HEK293 (cell line): ENCODE measurements around the gene CADPS2.

Source experiments
- CTCF ChIA-PET: fragments of 350-600 bp; formaldehyde crosslinking; extraction: SDS; loops from one replicate; lab custom pipeline; 2021; ENCODE audit warnings: antibody characterized with exemption; lab: Yijun Ruan, JAX
- POLR2A ChIA-PET: fragments of 300-600 bp; formaldehyde crosslinking; extraction: SDS; loops from one replicate; lab custom pipeline; 2020; ENCODE audit warnings: antibody characterized with exemption, inconsistent platforms; lab: Yijun Ruan, JAX
- H3K27ac ChIP-seq: fragments of 200-500 bp; sonication (Bioruptor generic); 2 replicates; pipeline ENCODE4 v1.5.1; 2014; ENCODE audit warnings: low read depth, low read length, control low read depth, inconsistent platforms; ENCODE audit errors: extremely low read depth
- H3K36me3 ChIP-seq, 2 experiments: fragments of 200-500 bp in 1 of 2; sonication (Bioruptor generic) in 1 of 2; 1 replicate in 1 of 2; 2 replicates in 1 of 2; pipeline ENCODE4 v1.5.1; 2014 to 2017; ENCODE audit warnings: inconsistent platforms in 2 of 2, low read length in 2 of 2; ENCODE audit not compliant: control insufficient read depth in 2 of 2, insufficient read depth in 1 of 2
- H3K4me1 ChIP-seq: fragments of 200-500 bp; sonication (Bioruptor generic); 2 replicates; pipeline ENCODE4 v1.5.1; 2014; ENCODE audit warnings: mild to moderate bottlenecking, low read length, inconsistent platforms; ENCODE audit not compliant: control insufficient read depth, insufficient read depth
- H3K4me3 ChIP-seq: 2 replicates; pipeline ENCODE4 v1.5.1; 2011; ENCODE audit warnings: low read depth, mild to moderate bottlenecking, control low read depth, low read length, moderate library complexity
- H3K9me3 ChIP-seq: fragments of 200-500 bp; sonication (Bioruptor generic); 2 replicates; pipeline ENCODE4 v1.5.1; 2014; ENCODE audit warnings: low read depth, low read length, inconsistent platforms; ENCODE audit not compliant: control insufficient read depth, insufficient read depth
- KLF16 ChIP-seq: fragments of 450-650 bp; formaldehyde crosslinking; IDR thresholded peaks from 2 replicates; pipeline ENCODE4 v1.5.1; 2017; ENCODE audit warnings: missing biosample characterization, missing genetic modification characterization
- SP2 ChIP-seq: fragments of 450-650 bp; formaldehyde crosslinking; IDR thresholded peaks from 2 replicates; pipeline ENCODE4 v1.5.1; 2016; ENCODE audit warnings: missing biosample characterization, missing genetic modification characterization
- TCF7L2 ChIP-seq: IDR thresholded peaks from 2 replicates; pipeline ENCODE4 v1.6.1; 2011; ENCODE audit warnings: low read depth, mild to moderate bottlenecking, inconsistent platforms, low read length, moderate library complexity, borderline replicate concordance
- WT1 ChIP-seq: fragments of 450-650 bp; formaldehyde crosslinking; IDR thresholded peaks from 2 replicates; pipeline ENCODE4 v1.5.1; 2016; ENCODE audit warnings: missing biosample characterization, missing genetic modification characterization
- ZBTB21 ChIP-seq: fragments of 450-650 bp; formaldehyde crosslinking; IDR thresholded peaks from 2 replicates; pipeline ENCODE4 v1.5.1; 2017; ENCODE audit warnings: missing biosample characterization, missing genetic modification characterization
- ZFHX2 ChIP-seq: fragments of 450-650 bp; formaldehyde crosslinking; conservative IDR thresholded peaks from 2 replicates; pipeline ENCODE4 v1.5.1; 2016; ENCODE audit warnings: missing biosample characterization, missing genetic modification characterization
- ZFP69B ChIP-seq: fragments of 450-650 bp; formaldehyde crosslinking; IDR thresholded peaks from 2 replicates; pipeline ENCODE4 v1.5.1; 2016; ENCODE audit warnings: missing biosample characterization, missing genetic modification characterization
- ZNF155 ChIP-seq: fragments of 450-650 bp; formaldehyde crosslinking; IDR thresholded peaks from 2 replicates; pipeline ENCODE4 v1.5.1; 2016; ENCODE audit warnings: missing biosample characterization, missing genetic modification characterization
- ZNF23 ChIP-seq: fragments of 450-650 bp; formaldehyde crosslinking; IDR thresholded peaks from 2 replicates; pipeline ENCODE4 v1.5.1; 2016; ENCODE audit warnings: missing biosample characterization, missing genetic modification characterization, borderline replicate concordance
- ZNF37A ChIP-seq: fragments of 450-650 bp; IDR thresholded peaks from 2 replicates; pipeline ENCODE4 v1.5.1; 2018; ENCODE audit warnings: missing biosample characterization, missing genetic modification characterization
- ZNF391 ChIP-seq: fragments of 450-650 bp; formaldehyde crosslinking; IDR thresholded peaks from 2 replicates; pipeline ENCODE4 v1.5.1; 2016; ENCODE audit warnings: low read depth, missing biosample characterization, missing genetic modification characterization, borderline replicate concordance
- ZNF426 ChIP-seq: fragments of 450-650 bp; formaldehyde crosslinking; IDR thresholded peaks from 2 replicates; pipeline ENCODE4 v1.5.1; 2017; ENCODE audit warnings: missing biosample characterization, missing genetic modification characterization, mild to moderate bottlenecking, inconsistent platforms, moderate library complexity
- ZNF521 ChIP-seq: fragments of 450-650 bp; formaldehyde crosslinking; IDR thresholded peaks from 2 replicates; pipeline ENCODE4 v1.5.1; 2017; ENCODE audit warnings: missing biosample characterization, mild to moderate bottlenecking, missing genetic modification characterization
- ZNF555 ChIP-seq: fragments of 450-650 bp; formaldehyde crosslinking; conservative IDR thresholded peaks from 2 replicates; pipeline ENCODE4 v1.5.1; 2017; ENCODE audit warnings: missing biosample characterization, mild to moderate bottlenecking, missing genetic modification characterization, inconsistent platforms
- TF ChIP-seq, protein P1 (sequence below): fragments of 450-650 bp; formaldehyde crosslinking; IDR thresholded peaks from 2 replicates; pipeline ENCODE4 v1.5.1; 2016; ENCODE audit warnings: missing biosample characterization, missing genetic modification characterization
- TF ChIP-seq, protein P2 (sequence below): fragments of 450-650 bp; formaldehyde crosslinking; IDR thresholded peaks from 2 replicates; pipeline ENCODE4 v1.5.1; 2016; ENCODE audit warnings: missing biosample characterization, missing genetic modification characterization, borderline replicate concordance
- TF ChIP-seq, protein P3 (sequence below): fragments of 450-650 bp; formaldehyde crosslinking; IDR thresholded peaks from 2 replicates; pipeline ENCODE4 v1.5.1; 2016; ENCODE audit warnings: missing biosample characterization, missing genetic modification characterization
- TF ChIP-seq, protein P4 (sequence below): fragments of 450-650 bp; formaldehyde crosslinking; IDR thresholded peaks from 2 replicates; pipeline ENCODE4 v1.5.1; 2017; ENCODE audit warnings: missing biosample characterization, mild to moderate bottlenecking, missing genetic modification characterization, moderate library complexity

The CADPS2 gene

GRCh38 chr7:122756860-122757259, 129.4 kb downstream of the CADPS2 start:
- POLR2A ChIA-PET, result no interaction called here
- CTCF ChIA-PET, result no interaction called here
- H3K36me3 ChIP-seq, result no peaks in the 10 kb centered on the region
- TF ChIP-seq ZNF521 (tag by site-specific recombination) (no peak), ZNF555 (no peak), ZBTB21 (tag by site-specific recombination) (no peak), ZNF391 (no peak), ZNF37A (no peak), ZFHX2 (tag by site-specific recombination) (no peak), ZNF23 (tag by site-specific recombination) (no peak), TCF7L2 (no peak), WT1 (tag by site-specific recombination) (no peak), KLF16 (no peak), ZFP69B (tag by site-specific recombination) (no peak), SP2 (tag by site-specific recombination) (no peak), ZNF426 (tag by site-specific recombination) (no peak), ZNF155 (no peak)
- TF ChIP-seq, protein P1, sequence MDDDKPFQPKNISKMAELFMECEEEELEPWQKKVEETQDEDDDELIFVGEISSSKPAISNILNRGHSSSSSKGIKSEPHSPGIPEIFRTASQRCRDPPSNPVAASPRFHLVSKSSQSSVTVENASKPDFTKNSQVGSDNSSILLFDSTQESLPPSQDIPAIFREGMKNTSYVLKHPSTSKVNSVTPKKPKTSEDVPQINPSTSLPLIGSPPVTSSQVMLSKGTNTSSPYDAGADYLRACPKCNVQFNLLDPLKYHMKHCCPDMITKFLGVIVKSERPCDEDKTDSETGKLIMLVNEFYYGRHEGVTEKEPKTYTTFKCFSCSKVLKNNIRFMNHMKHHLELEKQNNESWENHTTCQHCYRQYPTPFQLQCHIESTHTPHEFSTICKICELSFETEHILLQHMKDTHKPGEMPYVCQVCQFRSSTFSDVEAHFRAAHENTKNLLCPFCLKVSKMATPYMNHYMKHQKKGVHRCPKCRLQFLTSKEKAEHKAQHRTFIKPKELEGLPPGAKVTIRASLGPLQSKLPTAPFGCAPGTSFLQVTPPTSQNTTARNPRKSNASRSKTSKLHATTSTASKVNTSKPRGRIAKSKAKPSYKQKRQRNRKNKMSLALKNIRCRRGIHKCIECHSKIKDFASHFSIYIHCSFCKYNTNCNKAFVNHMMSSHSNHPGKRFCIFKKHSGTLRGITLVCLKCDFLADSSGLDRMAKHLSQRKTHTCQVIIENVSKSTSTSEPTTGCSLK (tag by site-specific recombination), result no peak
- TF ChIP-seq, protein P2, sequence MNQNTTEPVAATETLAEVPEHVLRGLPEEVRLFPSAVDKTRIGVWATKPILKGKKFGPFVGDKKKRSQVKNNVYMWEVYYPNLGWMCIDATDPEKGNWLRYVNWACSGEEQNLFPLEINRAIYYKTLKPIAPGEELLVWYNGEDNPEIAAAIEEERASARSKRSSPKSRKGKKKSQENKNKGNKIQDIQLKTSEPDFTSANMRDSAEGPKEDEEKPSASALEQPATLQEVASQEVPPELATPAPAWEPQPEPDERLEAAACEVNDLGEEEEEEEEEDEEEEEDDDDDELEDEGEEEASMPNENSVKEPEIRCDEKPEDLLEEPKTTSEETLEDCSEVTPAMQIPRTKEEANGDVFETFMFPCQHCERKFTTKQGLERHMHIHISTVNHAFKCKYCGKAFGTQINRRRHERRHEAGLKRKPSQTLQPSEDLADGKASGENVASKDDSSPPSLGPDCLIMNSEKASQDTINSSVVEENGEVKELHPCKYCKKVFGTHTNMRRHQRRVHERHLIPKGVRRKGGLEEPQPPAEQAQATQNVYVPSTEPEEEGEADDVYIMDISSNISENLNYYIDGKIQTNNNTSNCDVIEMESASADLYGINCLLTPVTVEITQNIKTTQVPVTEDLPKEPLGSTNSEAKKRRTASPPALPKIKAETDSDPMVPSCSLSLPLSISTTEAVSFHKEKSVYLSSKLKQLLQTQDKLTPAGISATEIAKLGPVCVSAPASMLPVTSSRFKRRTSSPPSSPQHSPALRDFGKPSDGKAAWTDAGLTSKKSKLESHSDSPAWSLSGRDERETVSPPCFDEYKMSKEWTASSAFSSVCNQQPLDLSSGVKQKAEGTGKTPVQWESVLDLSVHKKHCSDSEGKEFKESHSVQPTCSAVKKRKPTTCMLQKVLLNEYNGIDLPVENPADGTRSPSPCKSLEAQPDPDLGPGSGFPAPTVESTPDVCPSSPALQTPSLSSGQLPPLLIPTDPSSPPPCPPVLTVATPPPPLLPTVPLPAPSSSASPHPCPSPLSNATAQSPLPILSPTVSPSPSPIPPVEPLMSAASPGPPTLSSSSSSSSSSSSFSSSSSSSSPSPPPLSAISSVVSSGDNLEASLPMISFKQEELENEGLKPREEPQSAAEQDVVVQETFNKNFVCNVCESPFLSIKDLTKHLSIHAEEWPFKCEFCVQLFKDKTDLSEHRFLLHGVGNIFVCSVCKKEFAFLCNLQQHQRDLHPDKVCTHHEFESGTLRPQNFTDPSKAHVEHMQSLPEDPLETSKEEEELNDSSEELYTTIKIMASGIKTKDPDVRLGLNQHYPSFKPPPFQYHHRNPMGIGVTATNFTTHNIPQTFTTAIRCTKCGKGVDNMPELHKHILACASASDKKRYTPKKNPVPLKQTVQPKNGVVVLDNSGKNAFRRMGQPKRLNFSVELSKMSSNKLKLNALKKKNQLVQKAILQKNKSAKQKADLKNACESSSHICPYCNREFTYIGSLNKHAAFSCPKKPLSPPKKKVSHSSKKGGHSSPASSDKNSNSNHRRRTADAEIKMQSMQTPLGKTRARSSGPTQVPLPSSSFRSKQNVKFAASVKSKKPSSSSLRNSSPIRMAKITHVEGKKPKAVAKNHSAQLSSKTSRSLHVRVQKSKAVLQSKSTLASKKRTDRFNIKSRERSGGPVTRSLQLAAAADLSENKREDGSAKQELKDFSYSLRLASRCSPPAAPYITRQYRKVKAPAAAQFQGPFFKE (tag by site-specific recombination), result no peak
- TF ChIP-seq, protein P3, sequence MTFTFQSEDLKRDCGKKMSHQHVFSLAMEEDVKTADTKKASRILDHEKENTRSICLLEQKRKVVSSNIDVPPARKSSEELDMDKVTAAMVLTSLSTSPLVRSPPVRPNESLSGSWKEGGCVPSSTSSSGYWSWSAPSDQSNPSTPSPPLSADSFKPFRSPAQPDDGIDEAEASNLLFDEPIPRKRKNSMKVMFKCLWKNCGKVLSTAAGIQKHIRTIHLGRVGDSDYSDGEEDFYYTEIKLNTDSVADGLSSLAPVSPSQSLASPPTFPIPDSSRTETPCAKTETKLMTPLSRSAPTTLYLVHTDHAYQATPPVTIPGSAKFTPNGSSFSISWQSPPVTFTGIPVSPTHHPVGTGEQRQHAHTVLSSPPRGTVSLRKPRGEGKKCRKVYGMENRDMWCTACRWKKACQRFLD (tag by site-specific recombination), result no peak
- TF ChIP-seq, protein P4, sequence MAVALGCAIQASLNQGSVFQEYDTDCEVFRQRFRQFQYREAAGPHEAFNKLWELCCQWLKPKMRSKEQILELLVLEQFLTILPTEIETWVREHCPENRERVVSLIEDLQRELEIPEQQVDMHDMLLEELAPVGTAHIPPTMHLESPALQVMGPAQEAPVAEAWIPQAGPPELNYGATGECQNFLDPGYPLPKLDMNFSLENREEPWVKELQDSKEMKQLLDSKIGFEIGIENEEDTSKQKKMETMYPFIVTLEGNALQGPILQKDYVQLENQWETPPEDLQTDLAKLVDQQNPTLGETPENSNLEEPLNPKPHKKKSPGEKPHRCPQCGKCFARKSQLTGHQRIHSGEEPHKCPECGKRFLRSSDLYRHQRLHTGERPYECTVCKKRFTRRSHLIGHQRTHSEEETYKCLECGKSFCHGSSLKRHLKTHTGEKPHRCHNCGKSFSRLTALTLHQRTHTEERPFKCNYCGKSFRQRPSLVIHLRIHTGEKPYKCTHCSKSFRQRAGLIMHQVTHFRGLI (tag by site-specific recombination), result no peak
- no peaks in the 10 kb centered on the region for H3K4me1 ChIP-seq
- no peak overlapping the region for H3K4me3 ChIP-seq
- no peaks in the 10 kb centered on the region for H3K9me3 ChIP-seq
- no peak overlapping the region for H3K27ac ChIP-seq
